Vagina (tissue), 2 donors: ENCODE data around the gene ASGR2. TPM values are rescaled to one million over a fixed set of nuclear protein-coding genes. Genes with fewer than 3 reads are reported as not detected.

ENCODE experiments used
- DNase-seq, 2 donors: peaks; one replicate each; pipeline ENCODE4 v3.0.0-alpha.2; 2017; ENCODE audit errors: extremely low spot score in 2 of 2
- H3K27ac ChIP-seq: fragments of 200-600 bp; sonication (generic); one replicate; pipeline ENCODE4 v1.5.1; 2019
- H3K27me3 ChIP-seq: fragments of 200-600 bp; sonication (generic); one replicate; pipeline ENCODE4 v1.5.1; 2019
- H3K36me3 ChIP-seq, 2 donors: fragments of 200-600 bp; sonication (generic); one replicate each; pipeline ENCODE4 v1.5.1; 2017 to 2019
- H3K4me1 ChIP-seq: fragments of 200-600 bp; sonication (generic); one replicate; pipeline ENCODE4 v1.5.1; 2019
- H3K4me3 ChIP-seq, 2 donors: fragments of 200-600 bp; sonication (generic); 1 replicate in 1 of 2; 2 replicates in 1 of 2; pipeline ENCODE4 v1.5.1; 2016 to 2019
- H3K9me3 ChIP-seq: fragments of 200-600 bp; sonication (generic); one replicate; pipeline ENCODE4 v1.5.1; 2019
- POLR2A ChIP-seq, 2 donors: fragments of 450-650 bp; IDR thresholded peaks; one replicate each; pipeline ENCODE4 v1.6.1; 2017; ENCODE audit warnings: antibody characterized with exemption in 2 of 2, mild to moderate bottlenecking in 2 of 2, moderate library complexity in 2 of 2
- POLR2AphosphoS5 ChIP-seq, 2 donors: sonication (generic); formaldehyde crosslinking; IDR thresholded peaks; one replicate each; pipeline ENCODE4 v1.9.0; 2017; ENCODE audit warnings: antibody characterized with exemption in 2 of 2, mild to moderate bottlenecking in 2 of 2, low read depth in 1 of 2; ENCODE audit not compliant: insufficient read depth in 1 of 2
- intact Hi-C: fragments of 100-400 bp; cut with DNase I; formaldehyde crosslinking; loops from one replicate; pipeline ENCODE4 v1.15.1; 2023
- total RNA-seq: library from RNA; depleted of rRNA; stranded (reverse); fragments of >200 nt; gene quantifications from one replicate; pipeline ENCODE4 v1.2.3, GENCODE V29; 2016
- TF ChIP-seq, protein P1 (sequence below), 3 experiments: fragments of 450-650 bp in 2 of 3; fragments of 200-600 bp in 1 of 3; sonication (generic) in 1 of 3; IDR thresholded peaks; one replicate each; pipeline ENCODE4 v1.5.1; 2017 to 2019; ENCODE audit warnings: antibody characterized with exemption in 3 of 3, mild to moderate bottlenecking in 2 of 3, moderate library complexity in 2 of 3

Gene ASGR2
- total RNA-seq, 1 donor from 2014 or later, result 2.7 TPM

DNA sequence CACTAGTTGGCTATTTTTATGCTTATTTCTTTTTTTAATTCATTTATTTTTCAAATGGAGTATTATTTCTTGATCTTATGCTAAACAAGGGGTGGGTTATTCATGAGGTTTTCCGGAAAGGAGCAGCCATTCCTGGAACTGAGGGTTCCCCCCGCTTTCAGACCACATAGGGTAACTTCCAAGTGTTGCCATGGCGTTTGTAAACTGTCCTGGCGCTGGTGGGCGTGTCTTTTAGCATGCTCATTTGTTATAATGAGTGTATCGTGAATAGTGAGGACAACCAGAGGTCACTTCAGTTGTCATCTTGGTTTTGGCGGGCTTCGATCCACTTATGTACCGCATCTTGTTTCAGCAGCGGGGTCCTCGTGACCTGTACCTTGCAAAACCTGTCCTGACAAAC, 29.6 kb upstream of the ASGR2 start:
- DNase-seq, result no peak
- H3K27ac ChIP-seq, result no peak overlapping the region
- TF ChIP-seq POLR2A (IDR thresholded peaks at IDR 0.05), result no peak
- TF ChIP-seq, protein P1, sequence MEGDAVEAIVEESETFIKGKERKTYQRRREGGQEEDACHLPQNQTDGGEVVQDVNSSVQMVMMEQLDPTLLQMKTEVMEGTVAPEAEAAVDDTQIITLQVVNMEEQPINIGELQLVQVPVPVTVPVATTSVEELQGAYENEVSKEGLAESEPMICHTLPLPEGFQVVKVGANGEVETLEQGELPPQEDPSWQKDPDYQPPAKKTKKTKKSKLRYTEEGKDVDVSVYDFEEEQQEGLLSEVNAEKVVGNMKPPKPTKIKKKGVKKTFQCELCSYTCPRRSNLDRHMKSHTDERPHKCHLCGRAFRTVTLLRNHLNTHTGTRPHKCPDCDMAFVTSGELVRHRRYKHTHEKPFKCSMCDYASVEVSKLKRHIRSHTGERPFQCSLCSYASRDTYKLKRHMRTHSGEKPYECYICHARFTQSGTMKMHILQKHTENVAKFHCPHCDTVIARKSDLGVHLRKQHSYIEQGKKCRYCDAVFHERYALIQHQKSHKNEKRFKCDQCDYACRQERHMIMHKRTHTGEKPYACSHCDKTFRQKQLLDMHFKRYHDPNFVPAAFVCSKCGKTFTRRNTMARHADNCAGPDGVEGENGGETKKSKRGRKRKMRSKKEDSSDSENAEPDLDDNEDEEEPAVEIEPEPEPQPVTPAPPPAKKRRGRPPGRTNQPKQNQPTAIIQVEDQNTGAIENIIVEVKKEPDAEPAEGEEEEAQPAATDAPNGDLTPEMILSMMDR (IDR thresholded peaks at IDR 0.05), result no peak
- no peaks in the 10 kb centered on the region for H3K4me1 ChIP-seq
- H3K27me3 ChIP-seq, result no peaks in the 10 kb centered on the region
- H3K9me3 ChIP-seq, result no peaks in the 10 kb centered on the region
- no peaks in the 10 kb centered on the region for H3K36me3 ChIP-seq
- intact Hi-C loops, result no loop called here
- H3K4me3 ChIP-seq, result no peak overlapping the region

DNA sequence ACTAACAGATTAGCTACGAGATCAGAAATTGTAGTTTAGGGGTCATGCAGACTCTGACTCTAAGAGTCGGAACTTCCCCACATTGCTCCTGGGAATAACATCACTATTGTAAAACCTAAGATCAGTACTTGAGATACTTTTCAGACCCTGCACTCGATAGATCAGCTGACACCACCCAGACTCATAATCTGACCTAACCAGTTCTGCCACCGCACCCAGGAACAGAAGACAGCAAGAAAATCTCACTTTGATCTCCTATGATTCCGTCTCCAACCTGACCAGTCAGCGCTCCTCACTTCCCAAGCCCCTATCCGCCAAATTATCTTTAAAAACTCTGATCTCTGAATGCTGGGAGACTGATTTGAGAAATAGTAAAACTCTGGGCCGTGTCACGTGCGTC, 27.2 kb upstream of the ASGR2 start:
- no peak overlapping the region for H3K4me3 ChIP-seq
- H3K27me3 ChIP-seq, result no peaks in the 10 kb centered on the region
- peak in 1 of 2 donors; percentile 40 for TF ChIP-seq POLR2AphosphoS5 (IDR thresholded peaks at IDR 0.05; ENCODE audit: insufficient read depth in 1 of 2, low read depth in 1 of 2)
- TF ChIP-seq, protein P1 (IDR thresholded peaks at IDR 0.05), result no peak
- H3K9me3 ChIP-seq, result no peaks in the 10 kb centered on the region
- intact Hi-C loops, result no loop called here
- no peak overlapping the region for H3K27ac ChIP-seq
- H3K4me1 ChIP-seq, result no peaks in the 10 kb centered on the region
- no peaks in the 10 kb centered on the region for H3K36me3 ChIP-seq
- no peak for DNase-seq

DNA sequence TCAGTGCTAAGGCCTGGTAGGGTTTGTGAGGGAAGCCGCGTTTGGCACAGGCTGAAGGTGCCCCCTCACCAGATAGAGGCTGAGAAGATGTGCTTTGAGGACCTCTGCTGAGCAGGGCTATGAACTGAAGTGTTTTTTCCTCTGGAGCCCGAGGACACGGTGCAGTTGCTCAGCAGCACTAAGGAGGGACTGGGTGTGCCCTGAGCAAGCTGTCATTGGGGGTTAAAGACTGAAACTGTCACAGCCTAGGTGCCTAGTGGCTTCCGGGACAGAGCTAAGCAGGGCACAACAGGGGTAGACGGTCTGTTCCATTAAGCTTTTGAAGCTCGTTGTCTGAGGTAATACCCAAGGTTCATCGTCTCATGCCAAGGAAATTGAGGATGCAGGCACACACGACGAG, 24.8 kb upstream of the ASGR2 start:
- DNase-seq, result no peak
- Histone ChIP-seq H3K27me3 (no peaks in the 10 kb centered on the region), H3K4me1 (no peaks in the 10 kb centered on the region), H3K9me3 (no peaks in the 10 kb centered on the region), H3K4me3 (no peak overlapping the region), H3K36me3 (no peaks in the 10 kb centered on the region), H3K27ac (no peak overlapping the region)
- intact Hi-C loops, result no loop called here
- TF ChIP-seq POLR2AphosphoS5 (IDR thresholded peaks at IDR 0.05; ENCODE audit: insufficient read depth in 1 of 2, low read depth in 1 of 2), result no peak
- TF ChIP-seq, protein P1 (IDR thresholded peaks at IDR 0.05), result no peak
- TF ChIP-seq POLR2A (IDR thresholded peaks at IDR 0.05), result no peak

DNA sequence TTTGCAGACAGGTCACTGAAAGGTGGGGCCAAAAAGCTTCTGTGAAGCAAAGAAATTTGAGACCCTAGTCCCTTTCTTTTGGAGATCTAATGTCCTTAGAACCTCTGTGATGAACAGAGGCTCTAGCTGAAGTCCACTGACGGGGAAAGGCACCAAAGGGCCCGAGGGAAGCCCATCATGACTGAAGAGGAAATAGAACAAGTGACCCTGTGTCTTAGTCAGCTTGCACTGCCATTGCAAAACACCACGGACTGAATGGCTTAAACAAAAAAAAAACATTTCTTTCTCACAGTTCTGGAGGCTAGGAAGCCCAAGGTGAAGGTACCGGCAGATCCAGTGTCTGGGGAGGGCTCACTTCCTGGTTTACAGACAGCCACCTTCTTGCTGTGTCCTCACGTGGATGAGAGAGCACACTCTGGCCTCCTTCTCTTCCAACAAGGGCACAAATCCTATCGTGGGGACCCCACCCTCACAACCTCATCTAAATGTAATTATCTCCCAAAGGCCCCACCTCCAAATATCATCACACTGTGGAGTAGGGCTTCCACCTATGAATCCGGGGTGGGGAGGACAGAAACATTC, 24.3 kb upstream of the ASGR2 start:
- intact Hi-C loops, result no loop called here
- H3K36me3 ChIP-seq, result no peaks in the 10 kb centered on the region
- peaks cover under 1% of the 10 kb centered on the region for H3K4me1 ChIP-seq
- no peak for TF ChIP-seq POLR2A (IDR thresholded peaks at IDR 0.05)
- H3K4me3 ChIP-seq, result no peak overlapping the region
- H3K27me3 ChIP-seq, result no peaks in the 10 kb centered on the region
- H3K27ac ChIP-seq, result no peak overlapping the region
- DNase-seq, result no peak
- no peaks in the 10 kb centered on the region for H3K9me3 ChIP-seq

DNA sequence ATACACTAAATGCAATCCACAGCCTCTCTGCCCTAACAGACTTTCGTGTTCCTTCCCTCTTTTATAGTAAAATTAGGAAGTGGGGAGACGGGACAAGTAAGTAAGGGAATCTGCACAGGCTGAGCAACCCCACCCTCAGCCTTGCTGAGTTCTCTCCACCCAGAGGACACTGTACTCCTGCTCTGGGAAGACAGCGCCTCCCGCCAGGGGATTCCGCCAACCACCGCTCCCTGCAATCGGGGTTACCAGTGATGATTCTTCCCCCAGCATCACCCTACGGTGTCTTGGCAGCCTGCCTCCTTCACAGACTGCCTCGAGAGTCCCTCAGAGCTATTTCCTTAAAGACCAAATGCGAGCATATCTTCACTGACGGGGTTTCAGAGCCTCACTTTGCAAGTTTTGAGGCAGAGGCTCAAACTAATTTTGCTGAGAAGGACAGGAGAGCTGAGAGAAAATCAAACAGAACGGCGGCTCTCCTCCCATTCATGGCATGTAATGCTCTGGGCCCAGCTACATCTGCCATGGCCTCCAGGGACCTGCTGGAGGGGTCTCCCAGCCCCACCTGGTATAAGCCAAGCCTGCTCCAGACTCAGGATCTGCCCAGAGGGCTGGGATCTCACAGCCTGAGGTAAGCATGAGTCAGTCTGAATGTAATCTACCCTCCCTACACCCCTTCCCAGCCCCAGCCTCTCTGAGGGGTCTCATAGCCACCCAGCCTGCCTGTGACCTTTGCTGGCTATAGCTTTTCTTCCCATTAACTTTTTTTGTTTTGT, 22.7 kb upstream of the ASGR2 start:
- Histone ChIP-seq H3K4me1 (peaks cover 5% of the 10 kb centered on the region), H3K27me3 (no peaks in the 10 kb centered on the region), H3K9me3 (no peaks in the 10 kb centered on the region), H3K36me3 (no peaks in the 10 kb centered on the region), H3K4me3 (no peak overlapping the region), H3K27ac (no peak overlapping the region)
- TF ChIP-seq POLR2A (IDR thresholded peaks at IDR 0.05) (no peak), POLR2AphosphoS5 (IDR thresholded peaks at IDR 0.05; ENCODE audit: insufficient read depth in 1 of 2, low read depth in 1 of 2) (no peak)
- TF ChIP-seq, protein P1 (IDR thresholded peaks at IDR 0.05), result no peak
- intact Hi-C loops, result loop anchor here (2.0 kb wide), 1 partner anchor 83 kb away; no protein-coding TSS in a partner anchor
- DNase-seq, result no peak
